ENCODE results near the gene UTF1. TPM values are rescaled to one million over a fixed set of nuclear protein-coding genes. Genes with fewer than 3 reads are reported as not detected.

Gene UTF1
- total and polyA plus RNA-seq, 2 of the 8 experiments (the other 6 are each of a cell fraction or from before 2014, with no cell fraction given), result 0.47 to 21.8 TPM

DNA sequence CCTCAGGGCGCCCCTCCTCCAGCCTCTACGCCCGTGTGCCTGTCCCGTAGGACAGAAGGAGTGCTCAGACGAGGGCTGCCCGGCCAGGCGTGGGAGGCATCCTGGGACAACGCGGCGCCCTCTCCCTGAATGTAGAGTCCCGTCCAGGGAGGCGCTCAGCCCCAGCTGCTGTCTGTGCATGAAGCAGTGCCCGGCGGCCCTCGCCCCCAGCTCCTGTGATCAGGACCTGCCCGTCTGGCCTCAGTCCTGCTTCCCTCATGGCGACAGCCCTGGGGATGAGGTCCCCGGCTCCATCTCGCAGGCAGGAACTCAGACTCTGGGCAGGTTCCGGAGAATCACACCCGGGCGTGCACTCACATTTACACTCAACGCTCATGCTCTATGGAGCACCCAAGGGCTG, 24.9 kb upstream of the UTF1 start (continued):
- TF ChIP-seq, protein P1, sequence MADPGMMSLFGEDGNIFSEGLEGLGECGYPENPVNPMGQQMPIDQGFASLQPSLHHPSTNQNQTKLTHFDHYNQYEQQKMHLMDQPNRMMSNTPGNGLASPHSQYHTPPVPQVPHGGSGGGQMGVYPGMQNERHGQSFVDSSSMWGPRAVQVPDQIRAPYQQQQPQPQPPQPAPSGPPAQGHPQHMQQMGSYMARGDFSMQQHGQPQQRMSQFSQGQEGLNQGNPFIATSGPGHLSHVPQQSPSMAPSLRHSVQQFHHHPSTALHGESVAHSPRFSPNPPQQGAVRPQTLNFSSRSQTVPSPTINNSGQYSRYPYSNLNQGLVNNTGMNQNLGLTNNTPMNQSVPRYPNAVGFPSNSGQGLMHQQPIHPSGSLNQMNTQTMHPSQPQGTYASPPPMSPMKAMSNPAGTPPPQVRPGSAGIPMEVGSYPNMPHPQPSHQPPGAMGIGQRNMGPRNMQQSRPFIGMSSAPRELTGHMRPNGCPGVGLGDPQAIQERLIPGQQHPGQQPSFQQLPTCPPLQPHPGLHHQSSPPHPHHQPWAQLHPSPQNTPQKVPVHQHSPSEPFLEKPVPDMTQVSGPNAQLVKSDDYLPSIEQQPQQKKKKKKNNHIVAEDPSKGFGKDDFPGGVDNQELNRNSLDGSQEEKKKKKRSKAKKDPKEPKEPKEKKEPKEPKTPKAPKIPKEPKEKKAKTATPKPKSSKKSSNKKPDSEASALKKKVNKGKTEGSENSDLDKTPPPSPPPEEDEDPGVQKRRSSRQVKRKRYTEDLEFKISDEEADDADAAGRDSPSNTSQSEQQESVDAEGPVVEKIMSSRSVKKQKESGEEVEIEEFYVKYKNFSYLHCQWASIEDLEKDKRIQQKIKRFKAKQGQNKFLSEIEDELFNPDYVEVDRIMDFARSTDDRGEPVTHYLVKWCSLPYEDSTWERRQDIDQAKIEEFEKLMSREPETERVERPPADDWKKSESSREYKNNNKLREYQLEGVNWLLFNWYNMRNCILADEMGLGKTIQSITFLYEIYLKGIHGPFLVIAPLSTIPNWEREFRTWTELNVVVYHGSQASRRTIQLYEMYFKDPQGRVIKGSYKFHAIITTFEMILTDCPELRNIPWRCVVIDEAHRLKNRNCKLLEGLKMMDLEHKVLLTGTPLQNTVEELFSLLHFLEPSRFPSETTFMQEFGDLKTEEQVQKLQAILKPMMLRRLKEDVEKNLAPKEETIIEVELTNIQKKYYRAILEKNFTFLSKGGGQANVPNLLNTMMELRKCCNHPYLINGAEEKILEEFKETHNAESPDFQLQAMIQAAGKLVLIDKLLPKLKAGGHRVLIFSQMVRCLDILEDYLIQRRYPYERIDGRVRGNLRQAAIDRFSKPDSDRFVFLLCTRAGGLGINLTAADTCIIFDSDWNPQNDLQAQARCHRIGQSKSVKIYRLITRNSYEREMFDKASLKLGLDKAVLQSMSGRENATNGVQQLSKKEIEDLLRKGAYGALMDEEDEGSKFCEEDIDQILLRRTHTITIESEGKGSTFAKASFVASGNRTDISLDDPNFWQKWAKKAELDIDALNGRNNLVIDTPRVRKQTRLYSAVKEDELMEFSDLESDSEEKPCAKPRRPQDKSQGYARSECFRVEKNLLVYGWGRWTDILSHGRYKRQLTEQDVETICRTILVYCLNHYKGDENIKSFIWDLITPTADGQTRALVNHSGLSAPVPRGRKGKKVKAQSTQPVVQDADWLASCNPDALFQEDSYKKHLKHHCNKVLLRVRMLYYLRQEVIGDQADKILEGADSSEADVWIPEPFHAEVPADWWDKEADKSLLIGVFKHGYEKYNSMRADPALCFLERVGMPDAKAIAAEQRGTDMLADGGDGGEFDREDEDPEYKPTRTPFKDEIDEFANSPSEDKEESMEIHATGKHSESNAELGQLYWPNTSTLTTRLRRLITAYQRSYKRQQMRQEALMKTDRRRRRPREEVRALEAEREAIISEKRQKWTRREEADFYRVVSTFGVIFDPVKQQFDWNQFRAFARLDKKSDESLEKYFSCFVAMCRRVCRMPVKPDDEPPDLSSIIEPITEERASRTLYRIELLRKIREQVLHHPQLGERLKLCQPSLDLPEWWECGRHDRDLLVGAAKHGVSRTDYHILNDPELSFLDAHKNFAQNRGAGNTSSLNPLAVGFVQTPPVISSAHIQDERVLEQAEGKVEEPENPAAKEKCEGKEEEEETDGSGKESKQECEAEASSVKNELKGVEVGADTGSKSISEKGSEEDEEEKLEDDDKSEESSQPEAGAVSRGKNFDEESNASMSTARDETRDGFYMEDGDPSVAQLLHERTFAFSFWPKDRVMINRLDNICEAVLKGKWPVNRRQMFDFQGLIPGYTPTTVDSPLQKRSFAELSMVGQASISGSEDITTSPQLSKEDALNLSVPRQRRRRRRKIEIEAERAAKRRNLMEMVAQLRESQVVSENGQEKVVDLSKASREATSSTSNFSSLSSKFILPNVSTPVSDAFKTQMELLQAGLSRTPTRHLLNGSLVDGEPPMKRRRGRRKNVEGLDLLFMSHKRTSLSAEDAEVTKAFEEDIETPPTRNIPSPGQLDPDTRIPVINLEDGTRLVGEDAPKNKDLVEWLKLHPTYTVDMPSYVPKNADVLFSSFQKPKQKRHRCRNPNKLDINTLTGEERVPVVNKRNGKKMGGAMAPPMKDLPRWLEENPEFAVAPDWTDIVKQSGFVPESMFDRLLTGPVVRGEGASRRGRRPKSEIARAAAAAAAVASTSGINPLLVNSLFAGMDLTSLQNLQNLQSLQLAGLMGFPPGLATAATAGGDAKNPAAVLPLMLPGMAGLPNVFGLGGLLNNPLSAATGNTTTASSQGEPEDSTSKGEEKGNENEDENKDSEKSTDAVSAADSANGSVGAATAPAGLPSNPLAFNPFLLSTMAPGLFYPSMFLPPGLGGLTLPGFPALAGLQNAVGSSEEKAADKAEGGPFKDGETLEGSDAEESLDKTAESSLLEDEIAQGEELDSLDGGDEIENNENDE (IDR thresholded peaks at IDR 0.05; ENCODE audit: insufficient replicate concordance, low read length), result no peak
- TF ChIP-seq, protein P2, sequence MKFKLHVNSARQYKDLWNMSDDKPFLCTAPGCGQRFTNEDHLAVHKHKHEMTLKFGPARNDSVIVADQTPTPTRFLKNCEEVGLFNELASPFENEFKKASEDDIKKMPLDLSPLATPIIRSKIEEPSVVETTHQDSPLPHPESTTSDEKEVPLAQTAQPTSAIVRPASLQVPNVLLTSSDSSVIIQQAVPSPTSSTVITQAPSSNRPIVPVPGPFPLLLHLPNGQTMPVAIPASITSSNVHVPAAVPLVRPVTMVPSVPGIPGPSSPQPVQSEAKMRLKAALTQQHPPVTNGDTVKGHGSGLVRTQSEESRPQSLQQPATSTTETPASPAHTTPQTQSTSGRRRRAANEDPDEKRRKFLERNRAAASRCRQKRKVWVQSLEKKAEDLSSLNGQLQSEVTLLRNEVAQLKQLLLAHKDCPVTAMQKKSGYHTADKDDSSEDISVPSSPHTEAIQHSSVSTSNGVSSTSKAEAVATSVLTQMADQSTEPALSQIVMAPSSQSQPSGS (IDR thresholded peaks at IDR 0.05; ENCODE audit: low read length), result no peak
- TF ChIP-seq JUN (IDR thresholded peaks at IDR 0.05; ENCODE audit: low read depth, low read length), result no peak
- TF ChIP-seq SUZ12 (IDR thresholded peaks at IDR 0.05; ENCODE audit: low read length), result no peak
- TF ChIP-seq BCL11A (IDR thresholded peaks at IDR 0.05; ENCODE audit: low read depth in 2 of 2, low read length in 2 of 2), result no peak
- TF ChIP-seq TEAD4 (IDR thresholded peaks at IDR 0.05; ENCODE audit: low read depth, low read length), result no peak
- no peak for TF ChIP-seq CBX8 (IDR thresholded peaks at IDR 0.05; ENCODE audit: borderline replicate concordance, low read depth, low read length)
